ENCODE data around the gene CUX1.
A peak's percentile ranks its signal among the peaks of the same experiment; 100 is the strongest.

DNA sequence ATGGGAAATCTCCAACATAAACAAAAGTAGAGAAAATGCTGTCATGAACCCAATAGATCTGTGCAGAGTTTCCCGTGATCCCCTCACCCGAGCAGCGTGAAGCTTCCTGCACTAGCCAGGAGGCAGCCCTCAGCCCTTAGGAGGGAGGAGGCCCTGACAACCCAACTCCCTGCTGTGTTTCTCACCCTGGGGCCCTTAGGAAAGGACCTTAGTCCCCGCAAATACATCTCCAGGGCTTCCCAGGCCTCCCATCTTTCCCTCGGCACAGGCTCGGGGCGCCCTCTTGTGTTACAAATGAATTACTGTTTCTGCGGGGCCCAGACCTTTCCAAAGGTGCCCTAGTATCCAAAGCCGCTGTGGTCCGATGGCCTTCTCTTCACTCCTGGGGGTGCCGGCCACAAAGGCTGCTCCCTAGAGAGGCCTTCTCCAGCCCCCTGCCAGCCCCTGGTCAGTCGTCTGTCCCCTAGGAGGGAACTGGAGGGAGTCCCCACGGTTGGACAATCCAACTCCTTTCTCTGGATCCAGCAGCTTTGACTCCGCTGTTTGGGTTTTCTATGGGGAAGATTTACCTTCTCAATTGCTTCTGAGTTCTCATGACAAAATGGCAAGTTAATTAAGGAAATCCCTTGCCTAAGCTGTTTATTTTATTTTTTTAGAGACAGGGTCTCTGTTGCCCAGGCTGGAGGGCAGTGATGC is 419.3 kb downstream of the CUX1 start:
- TF ChIP-seq POLR2AphosphoS5 (IDR thresholded peaks at IDR 0.05; ENCODE audit: low read depth): no peak
- TF ChIP-seq CTCF (IDR thresholded peaks at IDR 0.05; ENCODE audit: insufficient read depth, low read length): peak; percentile 44
- no peak for TF ChIP-seq SPI1 (IDR thresholded peaks at IDR 0.05; ENCODE audit: borderline replicate concordance, low read depth)
- TF ChIP-seq, protein P1, sequence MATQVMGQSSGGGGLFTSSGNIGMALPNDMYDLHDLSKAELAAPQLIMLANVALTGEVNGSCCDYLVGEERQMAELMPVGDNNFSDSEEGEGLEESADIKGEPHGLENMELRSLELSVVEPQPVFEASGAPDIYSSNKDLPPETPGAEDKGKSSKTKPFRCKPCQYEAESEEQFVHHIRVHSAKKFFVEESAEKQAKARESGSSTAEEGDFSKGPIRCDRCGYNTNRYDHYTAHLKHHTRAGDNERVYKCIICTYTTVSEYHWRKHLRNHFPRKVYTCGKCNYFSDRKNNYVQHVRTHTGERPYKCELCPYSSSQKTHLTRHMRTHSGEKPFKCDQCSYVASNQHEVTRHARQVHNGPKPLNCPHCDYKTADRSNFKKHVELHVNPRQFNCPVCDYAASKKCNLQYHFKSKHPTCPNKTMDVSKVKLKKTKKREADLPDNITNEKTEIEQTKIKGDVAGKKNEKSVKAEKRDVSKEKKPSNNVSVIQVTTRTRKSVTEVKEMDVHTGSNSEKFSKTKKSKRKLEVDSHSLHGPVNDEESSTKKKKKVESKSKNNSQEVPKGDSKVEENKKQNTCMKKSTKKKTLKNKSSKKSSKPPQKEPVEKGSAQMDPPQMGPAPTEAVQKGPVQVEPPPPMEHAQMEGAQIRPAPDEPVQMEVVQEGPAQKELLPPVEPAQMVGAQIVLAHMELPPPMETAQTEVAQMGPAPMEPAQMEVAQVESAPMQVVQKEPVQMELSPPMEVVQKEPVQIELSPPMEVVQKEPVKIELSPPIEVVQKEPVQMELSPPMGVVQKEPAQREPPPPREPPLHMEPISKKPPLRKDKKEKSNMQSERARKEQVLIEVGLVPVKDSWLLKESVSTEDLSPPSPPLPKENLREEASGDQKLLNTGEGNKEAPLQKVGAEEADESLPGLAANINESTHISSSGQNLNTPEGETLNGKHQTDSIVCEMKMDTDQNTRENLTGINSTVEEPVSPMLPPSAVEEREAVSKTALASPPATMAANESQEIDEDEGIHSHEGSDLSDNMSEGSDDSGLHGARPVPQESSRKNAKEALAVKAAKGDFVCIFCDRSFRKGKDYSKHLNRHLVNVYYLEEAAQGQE (IDR thresholded peaks at IDR 0.05; ENCODE audit: insufficient replicate concordance, low read depth): no peak
- no peak for TF ChIP-seq GABPA (IDR thresholded peaks at IDR 0.05; ENCODE audit: low read depth)

Measured in HL-60 (cell line).